Measurements from ENCODE around the gene CLSTN2. TPM values are rescaled to one million over a fixed set of nuclear protein-coding genes. Genes with fewer than 3 reads are reported as not detected.
A peak's percentile ranks its signal among the peaks of the same experiment; 100 is the strongest.

Gene CLSTN2
- total RNA-seq, 1 donor = 7.3 TPM

- no peak overlapping the region for H3K4me3 ChIP-seq (ENCODE audit: low read depth, low read length)
- DNase-seq (ENCODE audit: low read depth) = peak; percentile 6
- no peak for TF ChIP-seq CTCF (IDR thresholded peaks at IDR 0.05; ENCODE audit: insufficient read depth, low read depth, low read length)
Measured at GRCh38 chr3:140252812-140253656, 318.0 kb downstream of the CLSTN2 start.

- TF ChIP-seq CTCF (IDR thresholded peaks at IDR 0.05; ENCODE audit: insufficient read depth, low read depth, low read length) = no peak
- no peak overlapping the region for H3K4me3 ChIP-seq (ENCODE audit: low read depth, low read length)
- no peak for DNase-seq (ENCODE audit: low read depth)
Measured at GRCh38 chr3:140258222-140258724, 323.3 kb downstream of the CLSTN2 start.

- TF ChIP-seq CTCF (IDR thresholded peaks at IDR 0.05; ENCODE audit: insufficient read depth, low read depth, low read length) = no peak
- no peak for DNase-seq (ENCODE audit: low read depth)
- no peak overlapping the region for H3K4me3 ChIP-seq (ENCODE audit: low read depth, low read length)
Measured at GRCh38 chr3:140265302-140265701, 330.3 kb downstream of the CLSTN2 start.

GRCh38 chr3:140268103-140268502 is 333.1 kb downstream of the CLSTN2 start:
- TF ChIP-seq CTCF (IDR thresholded peaks at IDR 0.05; ENCODE audit: insufficient read depth, low read depth, low read length) = no peak
- no peak for DNase-seq (ENCODE audit: low read depth)
- no peak overlapping the region for H3K4me3 ChIP-seq (ENCODE audit: low read depth, low read length)

GRCh38 chr3:140268610-140269009 is 333.6 kb downstream of the CLSTN2 start:
- TF ChIP-seq CTCF (IDR thresholded peaks at IDR 0.05; ENCODE audit: insufficient read depth, low read depth, low read length) = no peak
- no peak overlapping the region for H3K4me3 ChIP-seq (ENCODE audit: low read depth, low read length)
- no peak for DNase-seq (ENCODE audit: low read depth)

GRCh38 chr3:140270329-140270728 is 335.3 kb downstream of the CLSTN2 start:
- no peak for DNase-seq (ENCODE audit: low read depth)
- TF ChIP-seq CTCF (IDR thresholded peaks at IDR 0.05; ENCODE audit: insufficient read depth, low read depth, low read length) = no peak
- H3K4me3 ChIP-seq (ENCODE audit: low read depth, low read length) = no peak overlapping the region

Data from fibroblast of villous mesenchyme (primary cell).